Adrenal gland (tissue), 12 donors: ENCODE results near the gene SCGN. TPM values are rescaled to one million over a fixed set of nuclear protein-coding genes. Genes with fewer than 3 reads are reported as not detected.

Experiments used
- DNase-seq, 7 donors: peaks; one replicate each; pipeline ENCODE4 v3.0.0-alpha.2; 2019 to 2020
- H3K27ac ChIP-seq, 5 donors: fragments of 200-600 bp; sonication (generic) in 4 of 5; 1 replicate in 3 of 5; 2 replicates in 2 of 5; pipeline versions ENCODE4 v1.5.1 to v1.8.0; 2016 to 2020; ENCODE audit warnings: mild to moderate bottlenecking in 1 of 5
- H3K27me3 ChIP-seq: fragments of 200-600 bp; 2 replicates; pipeline ENCODE4 v1.8.0; 2021
- H3K36me3 ChIP-seq, 2 donors: fragments of 200-600 bp; replicated peaks in 1 of 2; 1 replicate in 1 of 2; 2 replicates in 1 of 2; pipeline versions ENCODE4 v1.5.1 to v1.8.0; 2018 to 2022
- H3K4me1 ChIP-seq, 2 donors: fragments of 200-600 bp; replicated peaks in 1 of 2; 1 replicate in 1 of 2; 2 replicates in 1 of 2; pipeline versions ENCODE4 v1.5.1 to v1.8.0; 2018 to 2021
- H3K4me3 ChIP-seq, 4 donors: fragments of 200-600 bp; sonication (generic) in 3 of 4; one replicate each; pipeline ENCODE4 v1.5.1; 2016 to 2018
- H3K9me3 ChIP-seq, 3 donors: fragments of 200-600 bp; sonication (generic) in 1 of 3; replicated peaks in 1 of 3; 1 replicate in 2 of 3; 2 replicates in 1 of 3; pipeline versions ENCODE4 v1.5.1 to v1.8.0; 2016 to 2021
- POLR2A ChIP-seq, 2 donors: fragments of 450-650 bp; IDR thresholded peaks; one replicate each; pipeline ENCODE4 v1.6.1; 2017; ENCODE audit warnings: antibody characterized with exemption in 2 of 2, mild to moderate bottlenecking in 2 of 2, moderate library complexity in 1 of 2
- WGBS, 4 donors: extraction: QIAGEN DNeasy Blood & Tissue Kit in 2 of 4; methylation state at CpG; one replicate each; pipeline versions ENCODE4 v1.1.5 to v1.1.7; 2013 to 2017; 5-methylcytosine and 5-hydroxymethylcytosine counted together
- intact Hi-C, 2 donors: fragments of 100-400 bp; cut with DNase I; formaldehyde crosslinking; loops; one replicate each; pipeline versions ENCODE4 v1.14.1 to v1.15.0; 2022 to 2023
- polyA plus RNA-seq, 3 donors: library from polyadenylated mRNA; stranded (reverse); fragments of 200-250 nt in 2 of 3; fragments of 350-450 nt in 1 of 3; fragmentation: Illumina TruSeq in 1 of 3; extraction: RNeasy Lipid Tissue Mini Kit (QIAGEN cat#74804) in 1 of 3; gene quantifications; one replicate each; pipeline ENCODE4 v1.2.3, GENCODE V29; 2013 to 2014
- total RNA-seq, 9 donors: library from RNA; depleted of rRNA in 4 of 9; stranded (reverse); fragments of >200 nt in 4 of 9; fragments of 120-200 nt in 1 of 9; fragmentation: NEBNext Ultra II Directional in 1 of 9; extraction: Animal tissue kit (Norgen Biotek cat#: 25700) in 1 of 9; gene quantifications; one replicate each; pipeline versions ENCODE4 v1.1.0 to v1.2.4, GENCODE V29; 2013 to 2023
- TF ChIP-seq, protein P1 (sequence below), 6 experiments: fragments of 450-650 bp in 4 of 6; fragments of 200-600 bp in 2 of 6; sonication (generic) in 1 of 6; IDR thresholded peaks; 1 replicate in 5 of 6; 2 replicates in 1 of 6; pipeline versions ENCODE4 v1.5.1 to v1.8.0; 2016 to 2021; ENCODE audit warnings: antibody characterized with exemption in 6 of 6, mild to moderate bottlenecking in 2 of 6, moderate library complexity in 1 of 6
- donor health status: healthy with polysubstance abuse.
- donor health status: Bipolar disorder and iron deficiency.
- donor health status: DM: yes; HTN: yes; CAD: no.
- donor health status: DM: no; HTN: no; CAD: no.
- donor health status: DM: no; HTN: no; CAD: no.
- donor health status: DM: yes; HTN: yes; CAD: no.

SCGN gene
- total and polyA plus RNA-seq, 12 donors, result 0.19 to 3.7 (median 1.3) TPM

DNA sequence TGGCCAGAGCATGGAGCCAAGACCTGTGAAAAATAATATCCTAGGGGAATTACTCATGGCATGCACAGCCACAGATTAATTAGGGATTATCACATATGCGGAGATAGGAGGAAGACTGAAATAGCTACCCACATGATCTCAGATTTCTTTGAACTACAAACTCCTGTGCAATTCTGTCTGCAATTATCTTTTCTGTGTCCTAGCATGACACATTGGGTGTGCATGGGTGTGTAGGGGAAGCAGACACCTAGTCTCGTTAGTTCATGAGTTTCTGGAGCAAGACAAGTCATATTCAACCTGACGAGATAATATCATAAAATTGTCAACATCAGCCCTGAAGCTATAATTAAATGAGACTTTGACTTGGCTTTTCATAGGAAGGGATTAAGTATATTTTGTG lies 98.9 kb downstream of the SCGN start:
- no peaks in the 10 kb centered on the region for H3K27me3 ChIP-seq
- no peak overlapping the region for H3K27ac ChIP-seq
- no peaks in the 10 kb centered on the region for H3K9me3 ChIP-seq
- no peak for DNase-seq
- H3K36me3 ChIP-seq, result no peaks in the 10 kb centered on the region
- H3K4me3 ChIP-seq, result no peak overlapping the region
- 54 to 59% (median 57%) methylated on average over 3 of the region's 3 CpGs for WGBS, 4 donors
- intact Hi-C loops, result no loop called here
- H3K4me1 ChIP-seq, result no peaks in the 10 kb centered on the region
- TF ChIP-seq, protein P1, sequence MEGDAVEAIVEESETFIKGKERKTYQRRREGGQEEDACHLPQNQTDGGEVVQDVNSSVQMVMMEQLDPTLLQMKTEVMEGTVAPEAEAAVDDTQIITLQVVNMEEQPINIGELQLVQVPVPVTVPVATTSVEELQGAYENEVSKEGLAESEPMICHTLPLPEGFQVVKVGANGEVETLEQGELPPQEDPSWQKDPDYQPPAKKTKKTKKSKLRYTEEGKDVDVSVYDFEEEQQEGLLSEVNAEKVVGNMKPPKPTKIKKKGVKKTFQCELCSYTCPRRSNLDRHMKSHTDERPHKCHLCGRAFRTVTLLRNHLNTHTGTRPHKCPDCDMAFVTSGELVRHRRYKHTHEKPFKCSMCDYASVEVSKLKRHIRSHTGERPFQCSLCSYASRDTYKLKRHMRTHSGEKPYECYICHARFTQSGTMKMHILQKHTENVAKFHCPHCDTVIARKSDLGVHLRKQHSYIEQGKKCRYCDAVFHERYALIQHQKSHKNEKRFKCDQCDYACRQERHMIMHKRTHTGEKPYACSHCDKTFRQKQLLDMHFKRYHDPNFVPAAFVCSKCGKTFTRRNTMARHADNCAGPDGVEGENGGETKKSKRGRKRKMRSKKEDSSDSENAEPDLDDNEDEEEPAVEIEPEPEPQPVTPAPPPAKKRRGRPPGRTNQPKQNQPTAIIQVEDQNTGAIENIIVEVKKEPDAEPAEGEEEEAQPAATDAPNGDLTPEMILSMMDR (IDR thresholded peaks at IDR 0.05), result no peak
- TF ChIP-seq POLR2A (IDR thresholded peaks at IDR 0.05), result no peak

Other genes with a start within 250 kb of the SCGN start
- gene SLC17A4, start 102.5 kb downstream of the SCGN start, total RNA-seq, result not detected
- under 1 TPM in 1 of 3 donors, not detected in 2; 0.04 TPM for gene SLC17A4, start 102.5 kb downstream of the SCGN start, polyA plus RNA-seq
- gene SLC17A1, start 179.8 kb downstream of the SCGN start, total RNA-seq, result under 1 TPM in 3 of 9 donors, not detected in 6; 0.06 to 0.23 (median 0.18) TPM
- 1 to 10 TPM in 1 of 3 donors, under 1 TPM in 1, not detected in 1; 0.44 to 1.0 TPM for gene SLC17A1, start 179.8 kb downstream of the SCGN start, polyA plus RNA-seq
- 1 to 10 TPM in 2 of 9 donors, under 1 TPM in 6, not detected in 1; 0.20 to 2.1 (median 0.79) TPM for gene SLC17A3, start 222.0 kb downstream of the SCGN start, total RNA-seq
- gene SLC17A3, start 222.0 kb downstream of the SCGN start, polyA plus RNA-seq, result 1 to 10 TPM in 1 of 3 donors, under 1 TPM in 2; 0.34 to 1.5 (median 0.72) TPM